ENCODE results near the gene HOMER2.

The HOMER2 gene

DNA sequence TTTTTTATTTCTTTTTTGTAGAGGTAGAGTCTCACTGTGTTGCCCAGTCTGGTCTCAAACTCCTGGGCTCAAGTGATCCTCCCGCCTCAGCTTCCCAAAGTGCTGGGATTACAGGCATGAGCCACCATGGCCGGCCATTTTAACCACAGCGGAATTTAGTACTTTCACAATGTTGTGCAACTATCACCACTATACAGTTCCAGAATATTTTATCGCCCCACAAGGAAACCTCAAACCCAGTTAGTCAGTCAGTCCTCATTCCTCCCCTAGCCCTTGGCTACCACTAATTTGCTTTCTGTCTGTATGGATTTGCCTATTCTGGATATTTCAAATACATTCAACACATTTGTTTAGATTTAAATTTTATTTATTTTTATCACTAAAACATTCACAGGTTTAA, 15.5 kb upstream of the HOMER2 start:
- DNase-seq (ENCODE audit: low read depth), result peak; percentile 83
- H3K4me3 ChIP-seq (ENCODE audit: low read length), result no peak overlapping the region
- TF ChIP-seq, protein P1, sequence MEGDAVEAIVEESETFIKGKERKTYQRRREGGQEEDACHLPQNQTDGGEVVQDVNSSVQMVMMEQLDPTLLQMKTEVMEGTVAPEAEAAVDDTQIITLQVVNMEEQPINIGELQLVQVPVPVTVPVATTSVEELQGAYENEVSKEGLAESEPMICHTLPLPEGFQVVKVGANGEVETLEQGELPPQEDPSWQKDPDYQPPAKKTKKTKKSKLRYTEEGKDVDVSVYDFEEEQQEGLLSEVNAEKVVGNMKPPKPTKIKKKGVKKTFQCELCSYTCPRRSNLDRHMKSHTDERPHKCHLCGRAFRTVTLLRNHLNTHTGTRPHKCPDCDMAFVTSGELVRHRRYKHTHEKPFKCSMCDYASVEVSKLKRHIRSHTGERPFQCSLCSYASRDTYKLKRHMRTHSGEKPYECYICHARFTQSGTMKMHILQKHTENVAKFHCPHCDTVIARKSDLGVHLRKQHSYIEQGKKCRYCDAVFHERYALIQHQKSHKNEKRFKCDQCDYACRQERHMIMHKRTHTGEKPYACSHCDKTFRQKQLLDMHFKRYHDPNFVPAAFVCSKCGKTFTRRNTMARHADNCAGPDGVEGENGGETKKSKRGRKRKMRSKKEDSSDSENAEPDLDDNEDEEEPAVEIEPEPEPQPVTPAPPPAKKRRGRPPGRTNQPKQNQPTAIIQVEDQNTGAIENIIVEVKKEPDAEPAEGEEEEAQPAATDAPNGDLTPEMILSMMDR (conservative IDR thresholded peaks at IDR 0.05; ENCODE audit: low read length), result no peak

DNA sequence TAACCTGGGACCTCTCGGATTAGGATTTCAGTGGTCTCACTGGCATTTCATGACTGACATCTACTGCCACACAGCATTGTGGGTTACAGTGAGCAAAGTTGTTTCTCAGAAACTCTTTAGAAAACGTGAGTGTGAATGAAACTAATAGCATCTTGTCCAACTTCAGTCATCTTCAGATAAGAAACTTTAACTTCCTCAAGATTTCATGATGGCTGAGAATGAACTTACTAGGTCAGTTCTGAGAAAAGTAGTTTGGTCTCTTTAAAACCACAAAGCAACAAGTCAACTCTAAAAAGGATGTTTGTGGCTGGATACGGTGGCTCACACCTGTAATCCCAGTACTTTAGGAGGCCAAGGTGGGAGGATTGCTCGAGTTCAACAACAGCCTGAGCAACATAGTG, 14.2 kb upstream of the HOMER2 start:
- no peak for DNase-seq (ENCODE audit: low read depth)
- TF ChIP-seq, protein P1 (conservative IDR thresholded peaks at IDR 0.05; ENCODE audit: low read length), result no peak

DNA sequence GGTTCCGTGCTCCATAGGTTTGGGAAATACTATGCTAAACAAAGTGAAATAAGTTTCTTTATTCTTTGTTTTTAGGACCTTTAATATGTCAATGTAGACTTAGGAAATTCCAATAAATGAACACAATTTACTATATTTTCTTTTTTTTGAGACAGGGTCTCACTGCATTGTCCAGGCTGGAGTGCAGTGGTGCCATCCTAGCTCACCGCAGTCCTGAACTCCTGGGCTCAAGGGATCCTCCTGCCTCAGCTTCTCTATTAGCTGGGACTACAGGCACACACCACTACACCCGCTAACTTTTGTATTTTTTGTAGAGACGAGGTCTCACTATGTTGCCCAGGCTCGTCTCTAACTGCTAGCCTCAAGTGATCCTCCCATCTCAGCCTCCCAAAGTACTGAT, 12.4 kb upstream of the HOMER2 start:
- no peak for DNase-seq (ENCODE audit: low read depth)
- no peak overlapping the region for H3K4me3 ChIP-seq (ENCODE audit: low read length)
- TF ChIP-seq, protein P1 (conservative IDR thresholded peaks at IDR 0.05; ENCODE audit: low read length), result no peak

More for the DNA sequence above, 14.2 kb upstream of the HOMER2 start:
- H3K4me3 ChIP-seq (ENCODE audit: low read length), result no peak overlapping the region

DNA sequence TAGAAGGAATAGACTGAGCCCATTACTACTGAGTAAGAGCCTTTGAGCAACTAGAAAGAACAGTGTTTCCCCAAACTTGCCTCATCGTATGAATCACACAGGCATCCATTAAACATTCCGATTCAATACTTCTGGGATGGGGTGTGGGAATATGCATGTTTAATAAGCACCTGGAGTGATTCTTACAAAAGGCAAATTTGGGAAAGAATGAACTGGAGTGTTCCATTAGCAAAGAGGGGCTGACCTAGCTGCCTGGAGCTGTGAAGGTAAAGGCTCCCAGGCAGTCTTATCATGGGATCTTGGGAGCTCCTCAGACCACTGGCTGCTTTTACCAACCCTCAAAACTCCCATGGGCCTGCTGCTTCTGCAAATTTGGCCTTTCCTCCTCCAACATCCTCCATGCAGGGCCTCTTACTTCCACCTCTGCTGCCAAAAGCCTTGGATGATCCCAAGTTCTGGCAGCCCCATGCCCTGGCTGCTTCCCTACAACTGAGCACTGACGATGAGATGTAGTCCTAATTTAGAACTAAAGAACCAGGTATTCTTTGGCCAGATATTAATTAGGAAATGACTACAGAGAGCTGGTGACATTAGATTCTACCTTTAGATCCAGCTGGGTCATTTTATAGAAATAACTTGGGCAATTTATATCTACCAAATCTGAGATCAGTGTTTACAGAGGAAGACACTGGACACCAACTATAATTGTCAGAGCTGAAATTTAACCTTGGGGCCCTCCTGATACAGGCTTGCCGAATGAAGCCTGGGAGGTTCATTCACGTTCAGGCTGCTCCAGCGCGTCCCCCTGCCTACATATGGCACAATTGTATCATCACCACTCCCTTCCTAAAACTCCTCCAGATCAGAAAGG, 11.2 kb upstream of the HOMER2 start:
- TF ChIP-seq, protein P1 (conservative IDR thresholded peaks at IDR 0.05; ENCODE audit: low read length), result no peak
- no peak overlapping the region for H3K4me3 ChIP-seq (ENCODE audit: low read length)
- DNase-seq (ENCODE audit: low read depth), result peak; percentile 75

DNA sequence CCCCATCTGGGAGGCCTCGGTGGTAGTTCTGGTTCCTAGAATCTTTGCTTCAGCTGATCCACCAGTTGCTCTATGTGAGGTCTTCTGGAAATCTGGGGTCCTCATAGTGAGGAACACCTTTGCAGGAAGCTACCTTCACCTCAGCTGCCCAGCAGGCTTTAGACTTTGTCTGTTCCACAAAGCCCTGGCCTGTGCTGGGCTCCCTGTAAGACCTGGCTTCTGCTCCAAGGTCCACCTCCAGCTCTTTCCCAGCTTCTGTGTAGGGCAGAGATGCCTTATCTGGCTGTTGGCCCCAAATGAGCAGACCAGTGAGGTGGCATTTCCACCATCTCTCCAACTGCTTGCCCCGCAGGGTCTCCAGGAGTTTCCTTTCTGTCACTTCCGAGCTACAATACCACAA, 8.2 kb upstream of the HOMER2 start:
- H3K4me3 ChIP-seq (ENCODE audit: low read length), result no peak overlapping the region
- TF ChIP-seq, protein P1 (conservative IDR thresholded peaks at IDR 0.05; ENCODE audit: low read length), result no peak
- DNase-seq (ENCODE audit: low read depth), result no peak

DNA sequence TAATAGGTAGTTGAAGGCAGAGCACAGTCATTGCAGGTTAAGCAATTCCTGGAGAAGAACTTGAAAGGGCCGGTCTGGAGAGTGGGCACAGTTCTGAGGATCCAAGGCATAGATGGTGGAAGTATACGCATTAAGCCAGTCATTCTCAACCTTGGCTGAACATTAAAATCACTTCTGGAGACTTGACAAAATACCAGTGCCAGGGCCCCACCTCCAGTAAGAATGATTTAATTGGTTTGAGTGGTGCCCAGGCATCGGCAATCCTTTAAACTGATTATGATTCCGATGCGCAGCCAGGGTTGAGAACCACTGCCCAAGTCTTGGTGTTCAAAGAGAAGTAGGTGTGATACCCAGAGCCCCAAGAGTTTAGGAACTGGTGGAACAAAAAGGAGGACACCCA, 6.9 kb upstream of the HOMER2 start:
- TF ChIP-seq, protein P1 (conservative IDR thresholded peaks at IDR 0.05; ENCODE audit: low read length), result no peak
- DNase-seq (ENCODE audit: low read depth), result no peak
- H3K4me3 ChIP-seq (ENCODE audit: low read length), result no peak overlapping the region

DNA sequence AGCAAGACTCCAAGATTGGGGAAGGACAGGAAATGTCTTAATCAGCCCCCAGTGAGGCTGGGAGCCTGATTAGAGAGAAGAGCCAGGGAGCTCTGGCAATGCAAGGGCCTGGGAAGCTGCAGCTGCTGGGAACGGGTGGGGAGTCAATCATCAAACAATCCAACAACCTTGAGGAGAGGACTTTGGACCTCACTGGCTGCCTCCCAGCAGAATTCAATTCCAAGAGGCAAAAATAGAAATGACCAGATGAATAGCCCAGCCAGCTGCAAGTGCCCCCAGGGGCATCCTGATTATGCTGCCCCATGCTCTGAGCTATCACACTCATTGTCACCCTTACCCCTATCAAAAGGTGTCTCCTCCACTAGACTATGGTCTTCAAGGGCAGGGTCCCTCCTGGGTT, 6.1 kb upstream of the HOMER2 start:
- no peak overlapping the region for H3K4me3 ChIP-seq (ENCODE audit: low read length)
- no peak for DNase-seq (ENCODE audit: low read depth)
- TF ChIP-seq, protein P1 (conservative IDR thresholded peaks at IDR 0.05; ENCODE audit: low read length), result no peak

All from AG10803 (cell line).